MM.1S (cell line): Measurements from ENCODE around the gene UGT1A4.

Source experiments
- CTCF ChIP-seq: fragments of 300-600 bp; sonication (generic); IDR thresholded peaks from 2 replicates; pipeline ENCODE4 v1.5.1; 2016; ENCODE audit warnings: antibody characterized with exemption, low read length, mixed read lengths
- EZH2phosphoT487 ChIP-seq: fragments of 300-600 bp; sonication (generic); IDR thresholded peaks from 2 replicates; pipeline ENCODE4 v1.6.1; 2018; ENCODE audit warnings: antibody characterized with exemption, low read length

- TF ChIP-seq CTCF (no peak), EZH2phosphoT487 (no peak)
These were observed 103.2 kb downstream of the UGT1A4 start for GRCh38 chr2:233821709-233822100.
